GM13977 (cell line): ENCODE data around the gene SCLT1.

Experiments used
- DNase-seq: peaks from one replicate; pipeline ENCODE4 v3.0.0; 2012; ENCODE audit warnings: low spot score
- in situ Hi-C: fragments of 300-500 bp; cut with MboI; formaldehyde crosslinking; loops from one replicate; pipeline ENCODE4 v1.12.0; 2022; ENCODE audit warnings: low sequenced_read_pairs, low pct_unique_long_range_greater_than_20kb, mixed read lengths, inconsistent platforms; ENCODE audit not compliant: unreplicated experiment
- TF ChIP-seq, protein P1 (sequence below): IDR thresholded peaks from 2 replicates; pipeline ENCODE4 v1.5.1; 2012; ENCODE audit warnings: mild to moderate bottlenecking, control low read depth; ENCODE audit not compliant: insufficient read depth; ENCODE audit errors: extremely low read depth, missing control alignments

The SCLT1 gene

DNA sequence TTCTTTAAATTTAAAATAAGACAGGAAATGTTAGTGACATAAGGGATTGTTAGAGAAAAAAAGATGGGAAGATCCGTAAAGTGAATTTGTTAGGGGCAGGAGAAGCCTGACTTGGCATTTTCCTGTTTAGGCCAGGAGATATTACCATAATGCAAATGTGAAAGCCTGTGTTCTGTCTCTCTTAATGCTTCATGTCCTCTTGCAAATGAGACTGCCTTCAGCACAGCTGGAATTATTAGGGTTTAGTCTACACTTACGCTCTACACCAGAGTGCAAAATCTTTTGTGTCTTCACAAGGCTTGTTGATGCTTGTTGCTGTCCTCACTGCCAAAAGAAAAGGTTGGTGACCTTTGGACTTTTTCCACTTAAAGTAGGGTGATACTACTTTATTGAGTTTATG lies 227.1 kb downstream of the SCLT1 start:
- DNase-seq: no peak
- in situ Hi-C loops: loop anchor here (10.0 kb wide), 1 partner anchor 51 kb away; no protein-coding TSS in a partner anchor
- TF ChIP-seq, protein P1, sequence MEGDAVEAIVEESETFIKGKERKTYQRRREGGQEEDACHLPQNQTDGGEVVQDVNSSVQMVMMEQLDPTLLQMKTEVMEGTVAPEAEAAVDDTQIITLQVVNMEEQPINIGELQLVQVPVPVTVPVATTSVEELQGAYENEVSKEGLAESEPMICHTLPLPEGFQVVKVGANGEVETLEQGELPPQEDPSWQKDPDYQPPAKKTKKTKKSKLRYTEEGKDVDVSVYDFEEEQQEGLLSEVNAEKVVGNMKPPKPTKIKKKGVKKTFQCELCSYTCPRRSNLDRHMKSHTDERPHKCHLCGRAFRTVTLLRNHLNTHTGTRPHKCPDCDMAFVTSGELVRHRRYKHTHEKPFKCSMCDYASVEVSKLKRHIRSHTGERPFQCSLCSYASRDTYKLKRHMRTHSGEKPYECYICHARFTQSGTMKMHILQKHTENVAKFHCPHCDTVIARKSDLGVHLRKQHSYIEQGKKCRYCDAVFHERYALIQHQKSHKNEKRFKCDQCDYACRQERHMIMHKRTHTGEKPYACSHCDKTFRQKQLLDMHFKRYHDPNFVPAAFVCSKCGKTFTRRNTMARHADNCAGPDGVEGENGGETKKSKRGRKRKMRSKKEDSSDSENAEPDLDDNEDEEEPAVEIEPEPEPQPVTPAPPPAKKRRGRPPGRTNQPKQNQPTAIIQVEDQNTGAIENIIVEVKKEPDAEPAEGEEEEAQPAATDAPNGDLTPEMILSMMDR: no peak

- no peak for DNase-seq
- TF ChIP-seq, protein P1: no peak
- in situ Hi-C loops: loop anchor here (10.0 kb wide), 1 partner anchor 50 kb away; no protein-coding TSS in a partner anchor
Measured at GRCh38 chr4:128865132-128865531, 228.2 kb downstream of the SCLT1 start.

DNA sequence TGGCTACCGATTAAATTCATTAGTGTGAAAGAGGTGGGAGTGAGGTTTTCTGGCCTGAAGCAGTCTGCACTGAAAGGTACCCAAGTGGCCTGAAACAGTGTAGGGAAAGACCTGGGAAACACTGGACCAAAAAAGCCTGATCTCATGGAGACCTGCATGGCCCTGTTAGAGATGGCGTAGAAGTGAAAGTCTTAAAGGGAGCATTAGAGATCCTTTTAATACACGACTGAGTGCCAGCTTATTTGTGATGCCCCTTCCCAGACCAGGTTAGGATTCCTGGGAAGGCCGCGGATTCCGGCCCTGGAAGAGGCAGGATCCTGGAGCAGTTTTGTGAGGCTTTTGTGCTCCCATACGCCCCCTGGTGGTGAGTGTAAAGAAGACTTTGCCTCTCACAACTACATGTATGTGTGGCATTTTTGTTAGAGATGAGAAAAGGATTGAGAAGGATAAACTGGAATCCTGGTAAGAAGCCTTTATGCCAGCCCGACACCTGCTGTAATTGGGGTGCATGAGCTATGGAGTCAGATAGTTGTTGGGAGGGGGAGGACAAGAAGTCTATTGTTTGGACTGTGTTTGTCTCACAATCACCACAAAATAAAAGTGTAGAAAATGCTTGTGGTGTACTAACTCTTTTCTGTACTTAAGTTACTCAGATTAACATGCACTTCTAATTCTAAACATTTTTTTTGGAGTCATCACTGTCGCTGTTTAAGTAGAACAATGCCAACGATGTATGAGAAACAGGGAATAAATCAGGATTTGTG lies 229.8 kb downstream of the SCLT1 start:
- peak; percentile 43 for DNase-seq
- TF ChIP-seq, protein P1: peak; percentile 81
- in situ Hi-C loops: loop anchor here (10.0 kb wide), 1 partner anchor 49 kb away; no protein-coding TSS in a partner anchor

DNA sequence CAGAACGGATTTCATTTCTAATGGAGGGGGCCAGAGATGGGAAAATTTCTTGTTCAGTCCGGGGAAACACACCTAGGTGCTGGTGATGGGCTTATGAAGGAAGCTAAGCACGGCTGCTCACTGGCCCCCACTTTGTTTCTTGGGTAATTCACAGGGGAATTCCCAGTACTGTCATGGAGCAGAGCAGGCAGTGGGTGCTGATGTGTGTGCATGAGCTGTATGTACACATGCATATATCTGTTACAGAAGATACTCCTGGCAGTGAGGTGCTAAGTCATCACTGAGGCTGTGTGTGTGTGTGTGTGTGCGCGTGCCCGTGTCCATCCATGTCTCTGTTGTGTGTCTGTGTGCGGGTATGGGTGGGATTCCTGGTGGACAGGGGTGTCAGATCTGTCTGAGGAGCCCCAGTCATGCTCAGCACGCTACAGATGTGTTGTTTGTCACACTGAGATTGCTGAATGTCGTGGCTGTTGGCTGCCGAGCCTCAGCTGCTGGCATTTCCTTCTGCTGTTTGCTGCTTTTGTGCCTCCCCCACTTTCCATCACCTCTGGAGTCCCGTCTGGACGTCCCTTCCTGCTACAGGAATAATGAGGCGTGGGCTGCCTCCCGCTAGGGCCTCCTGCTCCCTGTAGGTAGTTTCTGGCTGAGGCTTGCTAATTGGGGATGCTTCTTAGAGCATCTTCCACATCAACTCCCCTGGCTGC lies 230.6 kb downstream of the SCLT1 start:
- DNase-seq: peak; percentile 65
- in situ Hi-C loops: loop anchor here (10.0 kb wide), 1 partner anchor 48 kb away; no protein-coding TSS in a partner anchor
- TF ChIP-seq, protein P1: no peak

GRCh38 chr4:128861856-128862518 lies 231.4 kb downstream of the SCLT1 start:
- DNase-seq: peak; percentile 26
- in situ Hi-C loops: loop anchor here (10.0 kb wide), 1 partner anchor 47 kb away; no protein-coding TSS in a partner anchor
- TF ChIP-seq, protein P1: no peak
